GM12878 (cell line): ENCODE data around the gene TAS2R39. TPM values are rescaled to one million over a fixed set of nuclear protein-coding genes. Genes with fewer than 3 reads are reported as not detected.

Source experiments
- ATAC-seq: fragments of 200-7000 bp; cut with Tn5 transposase; 3 replicates; pipeline ENCODE4 v1.9.1; 2020; ENCODE audit warnings: mild to moderate bottlenecking, moderate library complexity
- BruUV-seq: library from RNA; stranded (reverse); fragments of 400-500 nt; replicated peaks from 2 replicates; lab custom pipeline; 2021; lab: Mats Ljungman, UMichigan
- CTCF ChIA-PET: fragments of 300-600 bp; sonication (Branson Sonifier 250); formaldehyde crosslinking; extraction: SDS; loops from one replicate; lab custom pipeline; 2021; ENCODE audit warnings: inconsistent platforms; lab: Yijun Ruan, JAX
- POLR2A ChIA-PET: fragments of 350-600 bp; formaldehyde crosslinking; extraction: SDS; loops from one replicate; lab custom pipeline; 2021; ENCODE audit warnings: inconsistent platforms; lab: Charles Lee
- RAD21 ChIA-PET: fragments of 300-600 bp; sonication (Branson Sonifier 250); formaldehyde crosslinking; loops from one replicate; lab custom pipeline; 2023; ENCODE audit warnings: antibody characterized with exemption; ENCODE audit not compliant: unreplicated experiment; lab: Charles Lee
- SMC1A ChIA-PET: fragments of 300-600 bp; sonication (Branson Sonifier 250); formaldehyde crosslinking; loops from one replicate; lab custom pipeline; 2023; ENCODE audit not compliant: unreplicated experiment, uncharacterized antibody; lab: Charles Lee
- DNase-seq: peaks from one replicate; pipeline ENCODE4 v3.0.0-alpha.2; 2011; ENCODE audit warnings: low read depth, low spot score
- FAIRE-seq: peaks from 3 replicates; lab custom pipeline; 2011; peaks lifted over from hg19 to GRCh38; lab: Jason Lieb, UNC
- H2AFZ ChIP-seq: 2 replicates; pipeline ENCODE4 v1.6.0; 2011; ENCODE audit warnings: low read depth, low read length, control low read depth; ENCODE audit not compliant: control insufficient read depth
- H3K27ac ChIP-seq: 2 replicates; pipeline ENCODE4 v1.5.1; 2011; ENCODE audit warnings: control low read depth; ENCODE audit not compliant: control insufficient read depth, insufficient read depth
- H3K27me3 ChIP-seq, 2 experiments: replicated peaks in 1 of 2; 2 replicates each; pipeline versions ENCODE4 v1.6.0 to v1.6.1; 2011; ENCODE audit warnings: low read length in 1 of 2; ENCODE audit not compliant: control insufficient read depth in 2 of 2, insufficient read depth in 2 of 2
- H3K36me3 ChIP-seq, 2 experiments: 2 replicates each; pipeline ENCODE4 v1.5.1; 2011; ENCODE audit warnings: low read length in 1 of 2; ENCODE audit not compliant: control insufficient read depth in 2 of 2, insufficient read depth in 2 of 2
- H3K4me1 ChIP-seq: 2 replicates; pipeline ENCODE4 v1.6.1; 2011; ENCODE audit warnings: mild to moderate bottlenecking, low read length, moderate library complexity, mixed read lengths; ENCODE audit not compliant: control insufficient read depth, insufficient read depth
- H3K4me2 ChIP-seq: 2 replicates; pipeline ENCODE4 v1.6.0; 2011; ENCODE audit warnings: control low read depth; ENCODE audit not compliant: control insufficient read depth, insufficient read depth
- H3K4me3 ChIP-seq: fragments of 200-600 bp; sonication (generic); 2 replicates; pipeline ENCODE4 v1.5.1; 2016
- H3K79me2 ChIP-seq: 2 replicates; pipeline ENCODE4 v1.6.0; 2011; ENCODE audit warnings: low read length; ENCODE audit not compliant: control insufficient read depth, insufficient read depth
- H3K9ac ChIP-seq: 2 replicates; pipeline ENCODE4 v1.8.0; 2011; ENCODE audit warnings: low read length, control low read depth, mixed read lengths; ENCODE audit not compliant: control insufficient read depth, insufficient read depth
- H3K9me3 ChIP-seq: replicated peaks from 3 replicates; pipeline ENCODE4 v1.5.1; 2011; ENCODE audit warnings: mild to moderate bottlenecking, low read length; ENCODE audit not compliant: control insufficient read depth, insufficient read depth
- H4K20me1 ChIP-seq: 2 replicates; pipeline ENCODE4 v1.6.0; 2011; ENCODE audit not compliant: control insufficient read depth, insufficient read depth
- BCL11A ChIP-seq: IDR thresholded peaks from 2 replicates; pipeline ENCODE4 v1.6.1; 2011; ENCODE audit warnings: low read depth, low read length
- CHD4 ChIP-seq: fragments of 200-600 bp; sonication (generic); IDR thresholded peaks from 2 replicates; pipeline ENCODE4 v1.6.1; 2016; ENCODE audit warnings: mild to moderate bottlenecking
- EP300 ChIP-seq, 2 experiments: fragments of 150-350 bp in 1 of 2; IDR thresholded peaks; 2 replicates each; pipeline ENCODE4 v1.6.1; 2011 to 2012; ENCODE audit warnings: low read depth in 2 of 2, low read length in 2 of 2, borderline replicate concordance in 1 of 2, improper control_type of control experiment in 1 of 2, inconsistent platforms in 1 of 2; ENCODE audit not compliant: control insufficient read depth in 1 of 2
- EZH2 ChIP-seq: IDR thresholded peaks from 2 replicates; pipeline ENCODE4 v1.6.1; 2012; ENCODE audit warnings: low read depth, mild to moderate bottlenecking, control low read depth, inconsistent platforms, low read length, borderline replicate concordance; ENCODE audit not compliant: control insufficient read depth
- FOS ChIP-seq: IDR thresholded peaks from 3 replicates; pipeline ENCODE4 v1.6.1; 2011; ENCODE audit warnings: borderline replicate concordance; ENCODE audit not compliant: insufficient read length; ENCODE audit errors: extremely low read depth
- HDAC6 ChIP-seq: fragments of 200-600 bp; sonication (generic); IDR thresholded peaks from one replicate; pipeline ENCODE4 v1.8.0; 2017; ENCODE audit warnings: antibody characterized with exemption; ENCODE audit not compliant: unreplicated experiment
- MYC ChIP-seq: IDR thresholded peaks from 2 replicates; pipeline ENCODE4 v1.6.1; 2011; ENCODE audit warnings: mild to moderate bottlenecking, low read length, moderate library complexity, inconsistent platforms; ENCODE audit not compliant: insufficient read depth, insufficient replicate concordance, insufficient read length, severe bottlenecking
- NFXL1 ChIP-seq: fragments of 450-650 bp; IDR thresholded peaks from 2 replicates; pipeline ENCODE4 v1.6.1; 2017; ENCODE audit warnings: antibody characterized with exemption, mild to moderate bottlenecking, borderline replicate concordance
- PAX8 ChIP-seq: fragments of 450-650 bp; IDR thresholded peaks from 2 replicates; pipeline ENCODE4 v1.6.1; 2017; ENCODE audit warnings: mild to moderate bottlenecking, moderate library complexity
- PBX3 ChIP-seq: IDR thresholded peaks from 2 replicates; pipeline ENCODE4 v1.6.1; 2011; ENCODE audit warnings: mild to moderate bottlenecking, low read depth, low read length, moderate library complexity; ENCODE audit not compliant: insufficient replicate concordance
- SIN3A ChIP-seq: IDR thresholded peaks from 2 replicates; pipeline ENCODE4 v1.6.1; 2012; ENCODE audit warnings: low read depth, low read length, improper control_type of control experiment
- ZNF274 ChIP-seq: IDR thresholded peaks from one replicate; pipeline ENCODE4 v1.8.0; 2011; ENCODE audit not compliant: insufficient read length, insufficient read depth
- ZNF592 ChIP-seq: fragments of 450-650 bp; IDR thresholded peaks from 2 replicates; pipeline ENCODE4 v1.6.1; 2017; ENCODE audit warnings: mild to moderate bottlenecking, moderate library complexity
- in situ Hi-C: fragments of 300-500 bp; cut with MboI; formaldehyde crosslinking; loops from 9 replicates; pipeline ENCODE4 v1.14.3; 2018; ENCODE audit warnings: mixed read lengths
- intact Hi-C: fragments of 100-400 bp; cut with micrococcal nuclease; formaldehyde crosslinking; loops from one replicate; pipeline ENCODE4 v1.14.2; 2022; ENCODE audit not compliant: unreplicated experiment
- polyA plus RNA-seq, 11 experiments: library from polyadenylated mRNA; depleted of rRNA in 4 of 11; unstranded in 6 of 11; stranded (reverse) in 5 of 11; fragments of >200 nt; fragmentation: Nextera tagmentation in 4 of 11; fragmentation: Illumina TruSeq in 1 of 11; extraction: Ambion mirVana in 4 of 11; extraction: Trizol in 1 of 11; gene quantifications; 1 replicate in 1 of 11; 2 replicates in 10 of 11; pipeline versions ENCODE4 v1.2.1 to v1.2.3, GENCODE V29; 2011 to 2016; ENCODE audit warnings: inconsistent platforms in 2 of 11, missing spikeins in 2 of 11, low read depth in 1 of 11
- total RNA-seq, 4 experiments: library from RNA; depleted of rRNA in 3 of 4; stranded (reverse); fragments of >200 nt in 3 of 4; fragmentation: Illumina TruSeq in 1 of 4; extraction: Trizol in 1 of 4; gene quantifications; 2 replicates each; pipeline versions ENCODE4 v1.2.1 to v1.2.3, GENCODE V29; 2013 to 2021

The TAS2R39 gene
- total and polyA plus RNA-seq, 10 of the 15 experiments (the other 5 are each of a cell fraction or from before 2014, with no cell fraction given), result not detected

- H3K4me2 ChIP-seq, result no peak overlapping the region
- H3K9me3 ChIP-seq, result no peaks in the 10 kb centered on the region; the same call in 2 of the 3 replicates
- FAIRE-seq (no peak), ATAC-seq (no peak), DNase-seq (no peak)
- no TSS peak for BruUV-seq
- no peaks in the 10 kb centered on the region for H4K20me1 ChIP-seq
- SMC1A ChIA-PET, result no interaction called here
- RAD21 ChIA-PET, result interaction anchor here (0.6 kb wide), 1 partner anchor 19 kb away, joined by 3 read pairs; no protein-coding TSS in a partner anchor
- intact Hi-C loops, result no loop called here
- H3K27me3 ChIP-seq, result no peaks in the 10 kb centered on the region
- in situ Hi-C loops, result no loop called here
- H2AFZ ChIP-seq, result no peak overlapping the region
- POLR2A ChIA-PET, result no interaction called here
- H3K79me2 ChIP-seq, result no peaks in the 10 kb centered on the region
- no peak overlapping the region for H3K4me3 ChIP-seq
- CTCF ChIA-PET, result no interaction called here
- no peaks in the 10 kb centered on the region for H3K4me1 ChIP-seq
- no peaks in the 10 kb centered on the region for H3K36me3 ChIP-seq
- no peak for TF ChIP-seq BCL11A
- TF ChIP-seq FOS, result no peak
- no peak for TF ChIP-seq PBX3
- no peak for TF ChIP-seq EP300 (IDR thresholded peaks at IDR 0.05; ENCODE audit: borderline replicate concordance in 1 of 2, control insufficient read depth in 1 of 2, low read depth in 2 of 2, low read length in 2 of 2)
- no peak for TF ChIP-seq ZNF592
- TF ChIP-seq NFXL1, result no peak
- no peak for TF ChIP-seq PAX8
- no peak for TF ChIP-seq ZNF274
- TF ChIP-seq MYC, result no peak
- no peak for TF ChIP-seq EZH2
- no peak for TF ChIP-seq HDAC6
- TF ChIP-seq SIN3A, result no peak
- TF ChIP-seq CHD4, result no peak
- no peak overlapping the region for H3K9ac ChIP-seq
- H3K27ac ChIP-seq, result no peak overlapping the region
Observed at GRCh38 chr7:143171697-143172096, 11.5 kb upstream of the TAS2R39 start.
